Fibroblast of skin of right biceps (primary cell): ENCODE results near the gene METTL24.

Source experiments
- DNase-seq: peaks from one replicate; pipeline ENCODE4 v3.0.0-alpha.2; 2013

The METTL24 gene

DNA sequence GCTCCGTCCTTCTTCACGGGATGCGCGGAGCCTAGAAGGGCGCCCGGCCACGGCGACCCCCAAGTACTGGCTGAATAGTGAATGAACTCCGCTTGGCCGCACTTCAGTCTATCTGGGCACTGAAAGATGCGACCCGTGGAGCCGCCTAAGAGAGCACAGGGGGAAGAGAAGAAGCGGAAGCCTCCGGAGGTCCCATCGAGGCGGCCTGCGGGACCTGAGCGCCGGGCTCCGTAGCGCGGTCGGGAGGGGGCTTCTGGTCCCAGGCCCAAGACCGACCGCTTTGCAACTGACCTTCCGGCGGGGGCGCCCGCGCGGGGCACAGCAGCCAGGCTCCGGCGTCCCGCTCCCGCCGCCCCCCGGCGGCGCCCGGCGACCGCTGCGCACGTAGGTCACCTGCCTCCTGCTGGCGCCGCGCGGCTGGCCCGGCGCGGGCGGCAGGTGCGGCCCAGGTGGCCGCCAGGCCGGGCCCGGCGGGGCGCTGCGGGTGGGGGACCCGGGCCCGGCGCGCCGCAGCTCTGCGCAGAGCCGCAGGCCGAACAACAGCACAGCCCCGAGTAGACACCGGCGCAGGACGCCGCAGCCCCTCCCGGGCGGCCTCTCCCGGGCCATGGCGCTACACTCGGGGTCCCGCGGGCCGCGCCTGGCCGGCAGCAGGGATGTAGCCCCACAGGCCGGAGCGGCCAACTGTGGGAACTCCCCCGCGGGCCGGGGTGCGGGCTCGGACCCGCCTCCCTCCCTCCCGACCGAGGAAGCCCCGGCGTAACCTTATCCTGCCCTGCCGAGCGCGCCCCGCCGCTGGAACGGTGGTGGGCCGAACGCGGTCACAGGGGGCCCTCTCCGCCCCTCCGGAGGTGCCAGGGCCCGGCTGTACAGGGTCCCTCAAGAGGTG is at the start of gene METTL24:
Gene METTL24, minus strand, starts transcription at position 686 of the 889 bp plus-strand sequence. Its CDS starts 77 bp downstream, at position 609.
- no peak for DNase-seq

DNA sequence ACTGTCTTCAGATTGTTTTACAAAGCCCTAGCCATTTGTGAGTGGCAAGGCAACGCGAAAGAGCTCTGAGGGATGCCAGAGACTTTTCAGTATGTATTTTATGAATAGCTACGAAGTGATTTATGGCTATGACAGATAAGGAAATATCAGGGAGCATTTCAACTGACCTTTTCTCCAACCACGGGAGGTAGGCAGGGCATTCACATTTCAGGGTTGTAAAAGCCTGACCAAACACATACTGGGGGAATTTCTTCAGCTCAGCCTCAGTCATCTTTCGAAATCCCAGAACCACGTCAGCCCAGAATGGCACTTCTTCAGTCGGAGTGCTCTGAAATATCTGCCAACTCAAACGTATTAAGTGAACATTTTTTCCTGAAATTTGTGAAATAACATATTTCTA is 46.5 kb upstream of the METTL24 start:
- DNase-seq = no peak

GRCh38 chr6:110401585-110402176 is 43.5 kb upstream of the METTL24 start:
- no peak for DNase-seq

DNA sequence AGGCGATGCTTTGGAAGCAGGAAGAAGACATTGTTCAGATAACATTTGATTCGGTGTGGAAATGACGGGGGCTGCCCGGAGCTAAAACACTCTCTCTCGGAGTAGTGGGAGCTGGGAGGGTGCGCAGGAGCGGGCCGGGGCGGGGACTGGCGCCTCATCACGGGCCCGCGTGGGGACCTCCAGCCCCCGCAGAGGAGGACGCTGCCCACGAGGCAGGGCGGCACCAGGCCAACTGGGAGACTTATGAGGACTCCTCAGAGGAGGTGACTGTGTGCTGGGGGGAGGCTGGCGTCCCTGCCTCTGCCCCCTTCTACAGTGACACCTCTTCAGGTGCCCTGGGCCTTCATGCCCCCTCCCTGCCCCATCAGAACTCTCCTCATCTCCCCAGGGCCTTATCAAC is 42.1 kb upstream of the METTL24 start:
- DNase-seq = no peak

- DNase-seq = no peak
These were observed 41.3 kb upstream of the METTL24 start for GRCh38 chr6:110399219-110400071.

DNA sequence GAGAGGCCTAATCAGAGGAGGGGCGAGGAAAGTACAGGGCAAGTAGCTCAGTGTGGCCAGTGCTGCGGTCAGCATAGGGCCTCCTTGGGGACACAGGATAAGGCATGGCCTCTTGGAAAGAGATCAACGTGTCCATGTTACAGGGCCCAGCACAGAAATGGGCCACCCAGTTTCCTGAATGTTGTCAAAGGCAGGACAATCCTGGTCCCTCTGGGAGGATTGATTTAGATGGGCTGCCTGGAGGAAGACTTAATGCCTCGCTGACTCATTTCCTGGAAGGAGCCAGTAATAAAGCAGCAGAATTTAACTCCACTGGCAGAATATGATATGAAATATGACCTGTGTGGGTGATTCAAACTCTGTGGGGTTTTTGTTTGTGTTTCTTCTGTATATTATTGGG is 40.6 kb upstream of the METTL24 start:
- peak; percentile 56 for DNase-seq

GRCh38 chr6:110395221-110395620 is 37.1 kb upstream of the METTL24 start:
- DNase-seq = no peak

DNA sequence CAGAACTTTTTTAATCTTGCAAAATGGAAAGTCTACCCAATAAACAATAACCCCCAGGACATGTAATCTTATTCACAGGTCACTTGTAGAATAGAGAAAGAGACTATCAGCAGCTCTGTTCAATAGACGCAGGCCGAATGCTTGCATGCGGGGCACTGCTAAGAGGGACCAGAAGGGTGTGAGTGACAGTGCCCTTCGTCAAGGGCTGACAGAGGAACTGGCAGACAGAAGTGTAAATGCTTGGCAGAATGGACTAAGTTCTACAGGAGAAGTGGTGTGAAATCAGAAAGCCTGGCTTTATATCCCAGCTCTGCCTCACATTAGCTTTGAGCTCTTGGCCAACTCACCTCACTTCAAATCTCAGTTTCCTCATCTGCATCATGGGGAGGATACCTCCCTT is 36.3 kb upstream of the METTL24 start:
- no peak for DNase-seq

DNA sequence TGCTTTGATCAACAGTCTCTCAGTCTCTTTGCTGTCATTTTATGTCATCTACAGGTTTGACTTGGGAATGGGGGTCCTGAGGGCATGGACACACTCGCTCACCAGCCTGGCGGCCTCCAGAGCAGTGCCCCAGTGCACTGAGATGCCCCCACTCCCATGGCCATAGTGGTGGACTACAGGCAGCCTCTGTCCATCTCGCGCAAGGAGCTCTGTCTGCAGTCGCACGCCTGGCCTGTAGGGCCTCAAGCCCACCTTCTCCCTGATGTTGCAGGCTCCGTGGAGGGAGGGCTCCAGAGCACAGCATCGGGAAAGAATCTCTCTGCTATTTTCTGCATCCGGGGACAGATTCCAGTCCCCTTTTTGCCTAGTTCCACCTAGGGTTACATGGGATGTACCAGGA is 34.6 kb upstream of the METTL24 start:
- DNase-seq = no peak

DNA sequence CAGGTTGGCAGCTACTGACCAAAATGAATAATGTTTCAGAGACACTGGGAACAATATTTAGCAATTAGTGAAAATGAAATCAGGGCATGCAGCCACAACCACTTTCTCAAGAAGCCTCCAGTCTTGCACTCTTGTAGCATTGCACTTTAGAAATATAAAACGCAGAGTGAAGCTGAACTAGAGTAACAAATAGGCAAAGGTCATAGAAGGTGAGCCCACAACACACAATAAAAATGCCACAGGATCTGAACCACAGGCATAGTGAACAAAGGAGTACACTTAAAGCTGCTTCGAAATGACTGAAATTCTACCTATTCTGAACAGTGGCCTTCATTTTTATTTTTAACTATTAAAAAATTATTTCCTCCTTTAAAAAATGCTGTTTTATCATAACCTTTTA is 32.3 kb upstream of the METTL24 start:
- no peak for DNase-seq

GRCh38 chr6:110389689-110390382 is 31.7 kb upstream of the METTL24 start:
- no peak for DNase-seq

GRCh38 chr6:110387986-110388385 is 29.8 kb upstream of the METTL24 start:
- DNase-seq = no peak

DNA sequence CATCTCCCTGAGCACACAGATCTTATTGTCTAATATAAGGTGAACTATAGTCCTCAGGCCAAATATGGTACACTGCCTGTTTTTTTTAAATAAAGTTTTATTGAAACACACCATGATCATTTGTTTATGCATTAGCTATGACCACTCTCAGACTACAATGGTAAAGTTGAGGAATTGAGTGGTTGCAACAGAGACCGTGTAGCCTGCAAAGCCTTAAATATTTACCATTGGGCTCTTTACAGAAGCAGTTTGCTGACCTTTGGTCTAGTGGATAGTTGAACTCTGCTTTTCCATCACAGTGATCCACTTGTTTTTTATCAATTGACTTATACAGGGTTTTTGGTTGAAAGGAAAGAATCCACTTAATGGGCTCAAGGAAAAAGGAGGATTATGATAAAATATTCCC is 27.3 kb upstream of the METTL24 start:
- no peak for DNase-seq

- DNase-seq = no peak
These were observed 20.4 kb upstream of the METTL24 start for GRCh38 chr6:110378552-110378951.

DNA sequence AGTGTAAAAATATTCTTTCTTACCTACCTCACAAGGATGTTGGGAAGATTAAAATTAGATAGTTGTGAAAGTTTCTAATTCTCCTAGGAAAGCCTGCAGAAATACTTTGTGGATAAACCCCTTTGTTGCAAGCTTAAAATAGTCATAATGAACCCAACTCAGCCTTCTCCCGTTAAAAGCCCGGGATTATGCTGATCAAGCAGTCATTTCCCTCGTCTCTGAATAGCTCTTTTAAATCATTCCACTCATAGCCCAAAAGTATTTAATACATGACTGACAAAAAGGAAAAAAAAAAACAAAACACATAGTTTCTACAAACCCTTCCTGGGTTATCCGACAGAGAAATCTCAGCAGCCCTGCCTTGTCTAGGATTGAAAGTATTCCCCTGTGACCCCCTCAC is 10.9 kb upstream of the METTL24 start:
- DNase-seq = no peak

DNA sequence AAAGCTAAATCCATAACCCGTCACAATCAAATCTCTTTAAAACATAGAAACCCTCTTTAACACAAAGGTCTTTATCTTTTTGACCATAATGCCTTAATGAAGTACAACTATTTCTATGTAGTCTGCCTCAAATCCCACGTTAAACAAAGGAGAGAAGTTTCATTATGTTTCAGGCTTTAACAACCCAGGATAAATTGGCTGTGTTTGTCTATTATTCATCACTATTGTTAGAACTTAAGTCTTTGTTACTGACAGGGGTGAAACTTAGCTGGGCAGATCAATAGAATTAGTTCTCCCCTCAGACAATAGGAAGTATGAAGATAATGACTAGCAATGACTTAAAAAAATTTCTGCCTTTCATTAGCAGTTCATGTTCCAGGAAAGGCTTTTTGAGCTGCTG is 10.1 kb upstream of the METTL24 start:
- DNase-seq = no peak

GRCh38 chr6:110367825-110368224 is 9.7 kb upstream of the METTL24 start:
- no peak for DNase-seq

- DNase-seq = no peak
These were observed 8.8 kb upstream of the METTL24 start for GRCh38 chr6:110366975-110367374.

GRCh38 chr6:110366256-110366655 is 8.1 kb upstream of the METTL24 start:
- no peak for DNase-seq

GRCh38 chr6:110364364-110365105 is 6.4 kb upstream of the METTL24 start:
- no peak for DNase-seq

GRCh38 chr6:110363748-110364147 is 5.6 kb upstream of the METTL24 start:
- DNase-seq = no peak

- DNase-seq = no peak
These were observed 2.5 kb upstream of the METTL24 start for GRCh38 chr6:110360676-110361075.
